NCI-H1694 treated with DMSO at 0.1 percent for 48 hours (cell line): ENCODE data around the gene TMEM259.

ENCODE experiments used
- DNase-seq: peaks from one replicate; lab custom pipeline; 2025; lab: John Stamatoyannopoulos, UW

The TMEM259 gene

DNA sequence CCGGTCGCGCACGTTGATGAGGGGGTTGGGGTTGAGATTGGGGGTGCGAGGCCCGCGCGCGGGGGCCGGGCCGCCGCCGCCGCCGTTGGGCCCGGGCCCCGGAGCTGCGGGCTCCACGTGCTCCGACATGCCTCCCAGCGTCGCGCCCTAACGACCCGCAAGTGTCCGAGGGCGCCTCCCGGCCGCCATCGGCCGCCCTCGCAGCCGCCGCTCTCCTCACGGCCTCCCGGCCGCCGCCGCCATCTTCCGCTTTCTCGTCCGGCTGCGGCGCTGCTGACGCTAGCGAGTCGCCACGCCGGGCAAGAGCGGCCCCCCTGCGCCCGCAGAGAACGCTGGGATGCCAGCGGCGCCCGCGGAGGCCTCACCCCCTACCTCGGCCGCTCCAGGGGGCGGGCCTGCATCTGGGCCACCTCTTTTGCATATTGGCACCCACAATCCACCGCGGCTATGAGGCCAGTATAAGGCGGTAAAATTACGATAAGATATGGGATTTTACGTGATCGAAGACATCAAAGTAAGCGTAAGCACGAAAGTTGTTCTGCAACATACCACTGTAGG is at the start of gene TMEM259:
TSS of gene TMEM259 (minus strand) at position 256 of the 558 bp plus-strand sequence. CDS start at position 129, 127 bp downstream.
- peak; percentile 96 for DNase-seq

- peak; percentile 7 for DNase-seq
These were observed 49.6 kb upstream of the TMEM259 start for GRCh38 chr19:1070576-1070930.

GRCh38 chr19:1069009-1069779 is 48.3 kb upstream of the TMEM259 start:
- DNase-seq, result peak; percentile 5

DNA sequence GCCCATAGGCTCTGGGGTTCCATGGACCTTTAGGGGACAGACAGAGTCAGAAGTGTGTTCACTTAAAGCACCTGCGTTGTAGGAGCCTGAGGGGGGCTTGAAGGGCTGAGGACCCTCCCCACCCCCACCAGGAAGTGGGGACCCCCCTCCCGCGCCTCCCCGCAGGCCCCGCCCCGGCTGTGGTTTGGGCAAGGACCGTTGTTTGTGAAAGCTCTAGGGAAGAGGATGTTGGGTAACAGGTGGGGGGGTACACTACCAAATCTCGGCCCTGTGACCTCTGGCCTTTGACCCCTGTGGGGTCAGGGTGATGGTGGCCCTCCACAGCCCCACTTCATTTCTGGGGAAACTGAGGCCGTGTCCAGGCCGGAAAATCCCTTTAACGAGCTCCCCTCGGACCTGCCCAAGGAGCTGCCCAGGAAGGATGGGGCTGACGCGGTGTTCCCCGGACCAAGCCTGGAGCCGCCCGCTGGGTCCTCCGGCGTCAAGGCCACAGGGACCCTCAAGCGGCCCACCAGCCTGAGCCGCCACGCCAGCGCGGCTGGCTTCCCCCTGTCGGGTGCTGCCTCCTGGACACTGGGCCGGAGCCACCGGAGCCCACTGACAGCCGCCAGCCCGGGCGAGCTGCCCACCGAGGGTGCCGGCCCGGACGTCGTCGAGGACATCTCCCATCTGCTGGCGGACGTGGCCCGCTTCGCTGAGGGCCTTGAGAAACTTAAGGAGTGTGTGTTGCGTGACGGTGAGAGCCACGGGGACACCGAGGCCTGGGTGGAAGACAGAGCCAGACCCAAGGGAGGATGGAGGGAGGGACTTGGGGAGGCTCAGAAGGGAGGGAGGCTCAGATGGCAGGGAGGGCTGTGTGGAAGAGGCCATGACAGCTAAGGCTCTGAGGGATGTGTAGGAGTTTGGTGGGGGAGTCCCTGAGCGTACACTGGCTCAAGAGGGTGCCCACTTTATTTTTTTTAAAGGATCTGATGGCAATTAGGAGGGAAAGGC is 47.4 kb upstream of the TMEM259 start:
- no peak for DNase-seq

DNA sequence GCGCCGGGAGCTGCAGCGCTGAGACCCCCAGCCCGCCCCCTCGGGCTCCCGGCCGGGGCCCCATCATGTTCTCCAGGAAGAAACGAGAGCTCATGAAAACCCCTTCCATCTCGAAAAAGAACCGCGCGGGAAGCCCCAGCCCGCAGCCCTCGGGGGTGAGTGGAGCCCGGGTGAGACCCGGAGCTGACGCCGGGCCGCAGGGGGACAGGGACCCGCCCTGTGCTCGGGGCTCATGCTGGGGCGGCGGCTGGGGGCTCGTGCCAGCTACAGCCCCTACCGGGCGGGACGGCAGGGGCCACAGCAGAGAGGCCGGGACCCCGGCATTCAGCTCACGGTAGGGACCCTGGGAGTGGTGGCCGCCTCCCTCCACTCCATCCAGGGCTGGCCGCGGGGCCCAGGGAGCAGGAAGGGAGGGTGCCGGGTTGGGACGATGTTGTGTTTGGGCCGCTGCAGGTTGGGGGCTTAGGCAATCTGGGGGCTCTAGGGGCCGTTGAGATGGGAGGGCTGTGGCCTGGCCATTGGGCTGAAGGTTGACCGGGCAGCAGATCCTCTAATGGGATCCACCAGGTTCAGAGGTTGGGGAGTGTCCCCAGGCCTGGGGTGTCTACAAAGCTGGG is 46.5 kb upstream of the TMEM259 start:
- no peak for DNase-seq

DNA sequence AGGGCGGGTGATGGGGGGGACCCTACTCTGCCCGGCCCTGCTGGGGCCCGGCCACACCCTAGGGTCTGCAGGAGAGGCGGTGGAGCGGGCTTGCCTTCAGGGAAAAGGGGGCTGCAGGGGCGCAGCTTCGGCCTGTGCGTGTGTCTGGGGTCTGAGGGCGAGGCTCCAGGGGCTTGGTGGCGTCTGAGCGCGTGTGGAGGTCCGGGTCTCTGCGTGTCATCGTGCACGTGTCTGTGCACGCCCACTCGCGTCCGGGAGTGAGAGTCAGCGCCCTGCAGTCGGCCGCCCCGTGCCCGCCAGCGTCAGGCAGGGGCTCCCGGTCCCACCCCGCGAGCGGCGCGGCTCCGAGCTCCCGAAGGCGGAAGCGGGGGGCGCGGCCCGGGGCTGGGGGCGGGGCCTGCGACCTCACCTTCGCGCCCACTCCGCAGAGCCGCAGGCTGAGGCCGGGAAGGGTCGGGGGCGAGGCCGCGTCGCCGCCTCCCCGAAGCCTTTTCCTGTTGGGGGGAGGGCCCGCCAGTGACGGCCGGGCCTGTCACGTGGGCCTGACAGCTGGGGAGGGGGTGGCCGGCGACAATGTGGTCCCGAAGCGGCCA is 45.9 kb upstream of the TMEM259 start, which contains the start of gene ARHGAP45:
TSS of gene ARHGAP45 (plus strand) at position 420 of the 593 bp plus-strand sequence. CDS start 239 bp downstream, outside the sequence.
- DNase-seq, result no peak

- DNase-seq, result no peak
These were observed 45.4 kb upstream of the TMEM259 start for GRCh38 chr19:1066251-1066747.

DNA sequence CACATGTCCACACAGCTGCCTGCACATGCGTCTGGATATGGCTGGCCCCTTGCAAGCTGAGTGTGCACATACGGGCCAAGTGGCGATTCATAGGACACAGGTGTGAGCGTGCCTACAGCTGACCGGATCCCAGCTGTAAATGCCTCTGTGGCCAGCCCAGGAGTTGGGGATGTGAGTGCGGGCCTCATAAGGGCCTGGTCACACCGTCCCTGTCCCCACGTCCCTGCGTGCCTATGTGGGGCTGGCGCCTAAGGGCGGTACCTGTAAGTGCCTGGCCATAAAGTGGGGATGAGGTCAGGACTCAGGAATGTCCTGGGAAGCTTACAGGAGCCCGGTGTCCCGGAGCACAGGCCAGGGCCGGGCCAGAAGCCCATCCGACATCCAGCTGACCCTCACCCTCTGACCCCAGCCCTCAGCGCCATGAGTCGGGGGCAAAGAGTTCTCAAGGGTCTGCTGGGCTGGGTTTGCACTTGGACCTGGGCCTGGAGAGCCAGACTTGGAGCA is 44.7 kb upstream of the TMEM259 start:
- no peak for DNase-seq

GRCh38 chr19:1064661-1065605 is 44.0 kb upstream of the TMEM259 start:
- peak; percentile 9 for DNase-seq

- DNase-seq, result no peak
These were observed 43.2 kb upstream of the TMEM259 start for GRCh38 chr19:1063909-1064660.

DNA sequence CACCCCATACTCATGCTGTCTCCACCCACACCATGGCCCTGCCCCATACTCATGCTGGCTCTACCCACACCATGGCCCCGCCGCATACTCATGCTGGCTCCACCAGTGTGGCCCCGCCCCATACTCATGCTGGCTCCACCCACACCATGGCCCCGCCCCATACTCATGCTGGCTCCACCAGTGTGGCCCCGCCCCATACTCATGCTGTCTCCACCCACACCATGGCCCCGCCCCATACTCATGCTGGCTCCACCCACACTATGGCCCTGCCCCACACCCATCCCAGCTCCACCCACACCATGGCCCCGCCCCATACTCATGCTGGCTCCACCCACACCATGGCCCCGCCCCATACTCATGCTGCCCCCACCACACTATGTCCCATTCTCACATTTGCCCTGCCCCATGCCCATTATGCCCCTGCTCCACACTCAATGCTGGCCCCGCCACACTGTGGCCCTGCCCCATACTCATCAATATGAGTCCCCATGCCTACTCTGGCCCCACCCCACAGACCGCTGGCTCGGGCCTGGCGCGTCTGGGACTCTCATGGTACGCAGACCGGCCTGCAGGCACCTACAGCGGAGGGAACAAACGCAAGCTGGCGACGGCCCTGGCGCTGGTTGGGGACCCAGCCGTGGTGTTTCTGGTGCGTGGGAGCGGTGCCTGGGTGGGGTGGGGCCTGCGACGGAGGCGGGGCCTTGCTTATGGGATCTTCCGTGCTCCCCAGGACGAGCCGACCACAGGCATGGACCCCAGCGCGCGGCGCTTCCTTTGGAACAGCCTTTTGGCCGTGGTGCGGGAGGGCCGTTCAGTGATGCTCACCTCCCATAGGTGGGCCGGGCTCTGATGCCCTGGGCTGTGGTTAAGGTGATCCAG is 42.3 kb upstream of the TMEM259 start:
- no peak for DNase-seq

DNA sequence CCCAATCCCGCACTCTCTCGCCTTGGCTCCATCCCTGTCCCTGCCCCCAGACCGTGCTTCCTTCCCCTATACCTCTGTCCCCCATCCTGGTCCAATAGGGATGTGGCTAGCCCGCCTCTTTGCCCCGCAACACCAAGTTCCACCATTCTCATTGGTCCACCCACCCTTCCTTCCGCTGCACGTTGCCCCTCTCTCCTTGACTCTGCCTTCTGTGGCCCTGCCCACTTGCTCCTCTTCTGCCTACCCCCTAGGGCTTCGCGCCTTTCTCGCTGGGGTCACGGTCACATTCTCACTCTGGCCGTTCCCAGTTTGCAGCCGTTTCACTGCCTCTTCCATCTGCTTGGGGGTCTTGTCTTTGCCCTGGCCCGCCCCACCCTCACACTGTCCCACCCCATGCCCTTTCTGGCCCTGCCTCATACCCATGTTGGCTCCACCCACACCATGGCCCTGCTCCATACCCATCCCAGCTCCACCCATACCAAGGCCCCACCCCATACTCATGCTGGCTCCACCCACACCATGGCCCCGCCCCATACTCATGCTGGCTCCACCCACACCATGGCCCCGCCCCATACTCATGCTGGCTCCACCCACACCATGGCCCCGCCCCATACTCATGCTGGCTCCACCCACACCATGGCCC is 41.6 kb upstream of the TMEM259 start:
- no peak for DNase-seq

DNA sequence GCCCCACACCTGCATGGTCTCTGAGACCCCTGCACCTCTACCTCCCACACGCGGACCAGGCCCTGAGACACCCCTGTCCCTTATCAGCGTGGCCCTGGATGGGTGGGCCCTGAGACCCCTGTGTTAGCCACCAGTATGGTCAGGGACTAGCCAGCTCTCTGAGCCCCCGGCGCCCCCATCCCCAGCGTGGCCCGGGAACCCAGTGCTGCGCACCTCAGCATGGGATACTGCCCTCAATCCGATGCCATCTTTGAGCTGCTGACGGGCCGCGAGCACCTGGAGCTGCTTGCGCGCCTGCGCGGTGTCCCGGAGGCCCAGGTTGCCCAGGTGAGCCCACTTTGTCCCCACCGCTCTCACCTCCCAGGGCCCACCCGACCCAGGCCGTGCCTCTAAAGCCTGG is 41.1 kb upstream of the TMEM259 start:
- no peak for DNase-seq

DNA sequence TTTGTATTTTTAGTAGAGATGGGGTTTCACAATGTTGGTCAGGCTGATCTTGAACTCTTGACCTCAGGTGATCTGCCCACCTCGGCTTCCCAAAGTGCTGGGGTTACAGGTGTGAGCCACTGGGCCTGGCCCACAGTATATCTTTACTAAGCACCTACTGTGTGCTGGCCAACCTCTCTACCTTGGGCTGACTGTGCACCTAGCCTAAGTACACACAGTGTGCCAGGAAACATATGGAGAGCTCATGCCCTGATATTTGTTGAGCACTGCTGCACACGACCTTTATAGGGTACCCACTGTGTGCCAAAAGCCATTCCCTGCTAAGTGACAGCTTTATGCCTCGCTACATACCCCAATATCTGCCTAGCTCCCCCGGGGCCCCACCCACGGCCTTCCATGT is 39.8 kb upstream of the TMEM259 start:
- no peak for DNase-seq

- no peak for DNase-seq
These were observed 37.2 kb upstream of the TMEM259 start for GRCh38 chr19:1058112-1058511.

DNA sequence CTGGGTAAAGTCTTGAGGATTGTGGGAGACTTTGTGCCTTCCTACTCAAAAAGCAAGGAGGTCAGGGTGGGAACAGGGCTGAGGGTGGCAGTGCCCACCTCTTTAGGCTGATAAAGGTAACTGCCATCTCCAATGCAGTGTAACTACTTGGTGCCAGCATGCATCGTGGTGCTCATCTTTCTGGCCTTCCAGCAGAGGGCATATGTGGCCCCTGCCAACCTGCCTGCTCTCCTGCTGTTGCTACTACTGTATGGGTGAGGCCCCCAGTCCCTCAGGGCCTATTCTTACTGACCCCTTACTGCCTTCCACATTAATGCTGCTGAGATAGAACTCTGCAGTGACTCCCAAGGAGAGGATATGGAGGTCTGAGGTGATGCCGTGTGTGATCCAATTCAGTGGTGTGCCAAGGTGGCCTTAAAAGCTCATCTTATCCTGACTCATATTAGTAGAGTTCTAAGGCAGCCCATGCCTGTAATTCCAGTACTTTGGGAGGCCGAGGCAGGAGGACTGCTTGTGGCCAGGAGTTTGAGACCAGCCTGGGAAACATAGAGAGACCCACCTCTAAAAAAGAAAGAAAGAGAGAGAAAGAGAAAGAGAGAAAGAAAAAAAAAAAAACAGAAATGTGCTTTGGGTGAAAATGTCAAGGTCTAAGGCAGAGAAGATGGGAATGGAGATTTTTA is 36.4 kb upstream of the TMEM259 start:
- DNase-seq, result peak; percentile 10
